HCT116 (cell line): Measurements from ENCODE around the gene SEC16A.

Experiments used
- CTCF ChIP-seq, 3 experiments: fragments of 200-600 bp in 1 of 3; sonication (generic) in 1 of 3; IDR thresholded peaks in 2 of 3; conservative IDR thresholded peaks in 1 of 3; 2 replicates each; pipeline ENCODE4 v1.5.1; 2012 to 2017; ENCODE audit warnings: low read depth in 2 of 3, low read length in 2 of 3, antibody characterized with exemption in 1 of 3, borderline replicate concordance in 1 of 3, control low read depth in 1 of 3, mild to moderate bottlenecking in 1 of 3, mixed read lengths in 1 of 3, mixed run types in 1 of 3, moderate library complexity in 1 of 3; ENCODE audit not compliant: insufficient read depth in 1 of 3
- MAX ChIP-seq: IDR thresholded peaks from 2 replicates; pipeline ENCODE4 v1.6.1; 2012

- no peak for TF ChIP-seq CTCF (IDR thresholded peaks at IDR 0.05 in 2 of 3, conservative IDR thresholded peaks at IDR 0.05 in 1 of 3; ENCODE audit: borderline replicate concordance in 1 of 3, insufficient read depth in 1 of 3, low read depth in 2 of 3, low read length in 2 of 3)
- no peak for TF ChIP-seq MAX
Measured at GRCh38 chr9:136497916-136498695, 15.3 kb upstream of the SEC16A start.
